ENCODE data around the gene PCDH9.

Gene PCDH9

GRCh38 chr13:67083519-67083918 lies 146.6 kb downstream of the PCDH9 start:
- Histone ChIP-seq H3K79me2 (ENCODE audit: control insufficient read depth, insufficient read depth, low read length) (no peaks in the 10 kb centered on the region), H3K27ac (ENCODE audit: low read depth, low read length) (no peak overlapping the region), H3K56ac (ENCODE audit: low read length) (no peak overlapping the region), H4K8ac (ENCODE audit: low read depth, low read length) (no peak overlapping the region), H2AK5ac (ENCODE audit: low read length) (no peak overlapping the region), H3K4me3 (ENCODE audit: low read length) (no peak overlapping the region), H3K9ac (ENCODE audit: low read length) (no peak overlapping the region), H3K18ac (ENCODE audit: low read length) (no peak overlapping the region), H3K4ac (ENCODE audit: low read depth, low read length) (no peak overlapping the region), H3K36me3 (ENCODE audit: control insufficient read depth, insufficient read depth, low read length) (no peaks in the 10 kb centered on the region), H3K23ac (ENCODE audit: low read length) (no peak overlapping the region), H3K4me2 (ENCODE audit: low read length) (no peak overlapping the region), H2BK120ac (ENCODE audit: low read depth, low read length) (no peak overlapping the region), H3K4me1 (ENCODE audit: control insufficient read depth, low read depth, low read length) (peaks cover 3% of the 10 kb centered on the region), H3K27me3 (ENCODE audit: insufficient read depth, low read length, poor library complexity) (no peaks in the 10 kb centered on the region), H2BK15ac (replicated peaks; ENCODE audit: low read depth) (no peak overlapping the region), H3K79me1 (ENCODE audit: low read length) (no peaks in the 10 kb centered on the region), H4K5ac (ENCODE audit: low read length) (no peak overlapping the region), H2BK5ac (ENCODE audit: low read length) (no peak overlapping the region)
- WGBS (ENCODE audit: extremely low coverage, insufficient coverage, low lambda C conversion rate) = no CpG with 5 or more reads among the region's 2 CpGs
- no peak for DNase-seq

GRCh38 chr13:67080351-67080750 lies 149.8 kb downstream of the PCDH9 start:
- Histone ChIP-seq H2BK15ac (replicated peaks; ENCODE audit: low read depth) (no peak overlapping the region), H3K23ac (ENCODE audit: low read length) (no peak overlapping the region), H3K4ac (ENCODE audit: low read depth, low read length) (no peak overlapping the region), H3K36me3 (ENCODE audit: control insufficient read depth, insufficient read depth, low read length) (no peaks in the 10 kb centered on the region), H3K18ac (ENCODE audit: low read length) (no peak overlapping the region), H4K8ac (ENCODE audit: low read depth, low read length) (no peak overlapping the region), H3K27ac (ENCODE audit: low read depth, low read length) (no peak overlapping the region), H2BK120ac (ENCODE audit: low read depth, low read length) (no peak overlapping the region), H2BK5ac (ENCODE audit: low read length) (no peak overlapping the region), H3K9ac (ENCODE audit: low read length) (no peak overlapping the region), H3K4me1 (ENCODE audit: control insufficient read depth, low read depth, low read length) (no peaks in the 10 kb centered on the region), H3K79me2 (ENCODE audit: control insufficient read depth, insufficient read depth, low read length) (no peaks in the 10 kb centered on the region), H3K4me3 (ENCODE audit: low read length) (no peak overlapping the region), H4K5ac (ENCODE audit: low read length) (no peak overlapping the region), H3K4me2 (ENCODE audit: low read length) (no peak overlapping the region), H3K56ac (ENCODE audit: low read length) (no peak overlapping the region), H3K79me1 (ENCODE audit: low read length) (no peaks in the 10 kb centered on the region), H3K27me3 (ENCODE audit: insufficient read depth, low read length, poor library complexity) (no peaks in the 10 kb centered on the region), H2AK5ac (ENCODE audit: low read length) (no peak overlapping the region)
- DNase-seq = no peak
- no CpG with 5 or more reads among the region's 2 CpGs for WGBS (ENCODE audit: extremely low coverage, insufficient coverage, low lambda C conversion rate)

DNA sequence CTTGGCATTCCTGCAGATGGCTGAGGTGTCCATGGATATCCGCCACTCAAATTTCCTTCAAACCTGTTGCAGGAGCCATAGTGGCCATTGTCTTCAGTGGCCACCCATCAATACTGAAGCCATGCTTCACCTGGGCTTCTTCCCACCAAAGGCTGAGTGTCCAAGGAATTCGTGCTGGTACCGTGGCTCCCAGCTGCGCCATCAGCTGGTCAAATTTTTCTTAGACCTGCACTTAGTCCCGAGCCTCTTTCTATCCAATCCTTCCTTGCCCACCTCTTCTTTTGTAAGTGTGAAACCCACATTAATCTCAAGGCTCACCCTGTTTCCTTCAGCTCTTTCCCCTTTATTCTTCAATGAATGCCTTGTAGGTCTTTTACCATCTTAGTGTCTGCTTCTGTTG lies 152.1 kb downstream of the PCDH9 start:
- H3K4me3 ChIP-seq (ENCODE audit: low read length) = no peak overlapping the region
- WGBS (ENCODE audit: extremely low coverage, insufficient coverage, low lambda C conversion rate) = no CpG with 5 or more reads among the region's 5 CpGs
- no peaks in the 10 kb centered on the region for H3K79me2 ChIP-seq (ENCODE audit: control insufficient read depth, insufficient read depth, low read length)
- no peak overlapping the region for H3K23ac ChIP-seq (ENCODE audit: low read length)
- H3K27me3 ChIP-seq (ENCODE audit: insufficient read depth, low read length, poor library complexity) = no peaks in the 10 kb centered on the region
- DNase-seq = no peak
- no peak overlapping the region for H4K5ac ChIP-seq (ENCODE audit: low read length)
- no peak overlapping the region for H3K27ac ChIP-seq (ENCODE audit: low read depth, low read length)
- H3K18ac ChIP-seq (ENCODE audit: low read length) = no peak overlapping the region
- no peak overlapping the region for H2BK120ac ChIP-seq (ENCODE audit: low read depth, low read length)
- no peak overlapping the region for H3K4ac ChIP-seq (ENCODE audit: low read depth, low read length)
- H3K79me1 ChIP-seq (ENCODE audit: low read length) = no peaks in the 10 kb centered on the region
- no peak overlapping the region for H4K8ac ChIP-seq (ENCODE audit: low read depth, low read length)
- no peak overlapping the region for H2AK5ac ChIP-seq (ENCODE audit: low read length)
- H3K9ac ChIP-seq (ENCODE audit: low read length) = no peak overlapping the region
- no peak overlapping the region for H2BK15ac ChIP-seq (replicated peaks; ENCODE audit: low read depth)
- H3K4me1 ChIP-seq (ENCODE audit: control insufficient read depth, low read depth, low read length) = no peaks in the 10 kb centered on the region
- no peaks in the 10 kb centered on the region for H3K36me3 ChIP-seq (ENCODE audit: control insufficient read depth, insufficient read depth, low read length)
- no peak overlapping the region for H3K4me2 ChIP-seq (ENCODE audit: low read length)
- H3K56ac ChIP-seq (ENCODE audit: low read length) = no peak overlapping the region
- no peak overlapping the region for H2BK5ac ChIP-seq (ENCODE audit: low read length)

DNA sequence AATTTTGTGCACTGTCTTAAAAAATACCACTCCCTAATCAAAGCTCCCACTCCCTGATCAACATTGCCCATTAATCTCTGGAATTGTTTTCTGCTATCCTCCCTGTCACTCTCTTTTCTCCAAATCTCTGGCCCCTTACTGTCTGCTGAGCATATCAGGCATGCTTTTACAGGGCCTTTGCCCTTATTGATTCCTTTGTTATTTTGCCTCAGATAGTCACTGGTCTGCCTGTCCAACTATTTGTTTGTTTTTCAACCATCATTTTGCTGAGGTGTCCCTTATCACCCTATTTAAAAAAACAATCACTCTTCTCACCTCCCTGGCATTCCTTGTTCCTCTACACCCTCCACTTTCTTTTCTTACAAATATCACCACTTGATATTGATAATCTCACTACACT lies 153.0 kb downstream of the PCDH9 start:
- no peak overlapping the region for H3K23ac ChIP-seq (ENCODE audit: low read length)
- H4K5ac ChIP-seq (ENCODE audit: low read length) = no peak overlapping the region
- no peaks in the 10 kb centered on the region for H3K27me3 ChIP-seq (ENCODE audit: insufficient read depth, low read length, poor library complexity)
- no peak overlapping the region for H4K8ac ChIP-seq (ENCODE audit: low read depth, low read length)
- no peak overlapping the region for H2BK15ac ChIP-seq (replicated peaks; ENCODE audit: low read depth)
- no peak overlapping the region for H3K4me3 ChIP-seq (ENCODE audit: low read length)
- H3K79me1 ChIP-seq (ENCODE audit: low read length) = no peaks in the 10 kb centered on the region
- no peak overlapping the region for H3K18ac ChIP-seq (ENCODE audit: low read length)
- no peak overlapping the region for H2AK5ac ChIP-seq (ENCODE audit: low read length)
- H3K27ac ChIP-seq (ENCODE audit: low read depth, low read length) = no peak overlapping the region
- H2BK120ac ChIP-seq (ENCODE audit: low read depth, low read length) = no peak overlapping the region
- H3K79me2 ChIP-seq (ENCODE audit: control insufficient read depth, insufficient read depth, low read length) = no peaks in the 10 kb centered on the region
- no peak overlapping the region for H2BK5ac ChIP-seq (ENCODE audit: low read length)
- no peak overlapping the region for H3K4ac ChIP-seq (ENCODE audit: low read depth, low read length)
- H3K36me3 ChIP-seq (ENCODE audit: control insufficient read depth, insufficient read depth, low read length) = no peaks in the 10 kb centered on the region
- no peaks in the 10 kb centered on the region for H3K4me1 ChIP-seq (ENCODE audit: control insufficient read depth, low read depth, low read length)
- H3K56ac ChIP-seq (ENCODE audit: low read length) = no peak overlapping the region
- no peak for DNase-seq
- H3K4me2 ChIP-seq (ENCODE audit: low read length) = no peak overlapping the region
- H3K9ac ChIP-seq (ENCODE audit: low read length) = no peak overlapping the region

DNA sequence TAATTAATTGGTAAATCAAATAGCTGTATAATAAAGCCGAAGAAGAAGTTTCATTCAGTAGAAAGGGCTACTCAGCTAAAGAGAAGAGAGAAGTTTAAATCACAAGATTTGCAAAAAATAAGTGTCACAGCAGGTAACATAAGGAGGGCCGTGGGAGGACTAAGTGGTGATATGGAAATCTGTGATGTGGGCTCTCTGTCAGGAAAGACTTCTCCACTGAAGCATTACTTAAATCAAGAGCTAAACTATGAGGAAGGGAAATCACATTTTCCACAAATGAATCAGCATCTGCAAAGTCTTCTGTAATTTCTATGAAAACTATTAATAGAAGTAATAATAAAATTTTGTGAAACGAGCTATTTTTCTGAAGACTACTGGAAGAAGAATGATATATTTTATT lies 153.8 kb downstream of the PCDH9 start:
- H2BK15ac ChIP-seq (replicated peaks; ENCODE audit: low read depth) = no peak overlapping the region
- H3K79me1 ChIP-seq (ENCODE audit: low read length) = no peaks in the 10 kb centered on the region
- no peaks in the 10 kb centered on the region for H3K4me1 ChIP-seq (ENCODE audit: control insufficient read depth, low read depth, low read length)
- no peak overlapping the region for H3K18ac ChIP-seq (ENCODE audit: low read length)
- H3K27me3 ChIP-seq (ENCODE audit: insufficient read depth, low read length, poor library complexity) = no peaks in the 10 kb centered on the region
- no peak overlapping the region for H3K56ac ChIP-seq (ENCODE audit: low read length)
- H4K8ac ChIP-seq (ENCODE audit: low read depth, low read length) = no peak overlapping the region
- H3K4ac ChIP-seq (ENCODE audit: low read depth, low read length) = no peak overlapping the region
- H3K9ac ChIP-seq (ENCODE audit: low read length) = no peak overlapping the region
- no peak overlapping the region for H2BK5ac ChIP-seq (ENCODE audit: low read length)
- H3K27ac ChIP-seq (ENCODE audit: low read depth, low read length) = no peak overlapping the region
- no peak overlapping the region for H3K23ac ChIP-seq (ENCODE audit: low read length)
- no peak overlapping the region for H2AK5ac ChIP-seq (ENCODE audit: low read length)
- H2BK120ac ChIP-seq (ENCODE audit: low read depth, low read length) = no peak overlapping the region
- no peak overlapping the region for H3K4me2 ChIP-seq (ENCODE audit: low read length)
- no peak for DNase-seq
- no peaks in the 10 kb centered on the region for H3K36me3 ChIP-seq (ENCODE audit: control insufficient read depth, insufficient read depth, low read length)
- no peak overlapping the region for H3K4me3 ChIP-seq (ENCODE audit: low read length)
- no CpG with 5 or more reads among the region's 3 CpGs for WGBS (ENCODE audit: extremely low coverage, insufficient coverage, low lambda C conversion rate)
- no peak overlapping the region for H4K5ac ChIP-seq (ENCODE audit: low read length)
- no peaks in the 10 kb centered on the region for H3K79me2 ChIP-seq (ENCODE audit: control insufficient read depth, insufficient read depth, low read length)

DNA sequence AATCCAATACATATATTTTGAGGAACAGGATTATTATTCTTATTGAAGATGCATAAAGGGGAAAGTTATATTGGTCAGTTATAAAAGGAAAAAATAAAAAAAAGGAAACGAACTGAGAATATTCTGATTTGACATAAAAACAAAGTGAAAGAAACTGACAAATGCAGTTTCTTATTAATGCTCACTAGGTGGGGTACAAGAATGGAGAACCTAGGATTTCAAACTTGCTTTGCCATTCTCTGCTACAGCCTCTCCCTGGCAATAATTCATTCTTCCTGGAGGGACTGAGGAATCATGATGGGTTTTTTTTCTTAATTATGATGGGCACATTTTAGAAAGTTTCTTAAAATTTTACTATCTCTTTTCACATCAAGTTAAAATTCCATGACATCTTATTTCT lies 154.9 kb downstream of the PCDH9 start:
- no CpG with 5 or more reads among the region's 1 CpG for WGBS (ENCODE audit: extremely low coverage, insufficient coverage, low lambda C conversion rate)
- H2BK15ac ChIP-seq (replicated peaks; ENCODE audit: low read depth) = no peak overlapping the region
- H4K8ac ChIP-seq (ENCODE audit: low read depth, low read length) = no peak overlapping the region
- no peak overlapping the region for H2BK5ac ChIP-seq (ENCODE audit: low read length)
- no peak overlapping the region for H2BK120ac ChIP-seq (ENCODE audit: low read depth, low read length)
- no peak overlapping the region for H3K56ac ChIP-seq (ENCODE audit: low read length)
- no peak overlapping the region for H2AK5ac ChIP-seq (ENCODE audit: low read length)
- no peaks in the 10 kb centered on the region for H3K4me1 ChIP-seq (ENCODE audit: control insufficient read depth, low read depth, low read length)
- no peak overlapping the region for H3K9ac ChIP-seq (ENCODE audit: low read length)
- H3K79me1 ChIP-seq (ENCODE audit: low read length) = no peaks in the 10 kb centered on the region
- H3K4me2 ChIP-seq (ENCODE audit: low read length) = no peak overlapping the region
- no peak overlapping the region for H4K5ac ChIP-seq (ENCODE audit: low read length)
- H3K4ac ChIP-seq (ENCODE audit: low read depth, low read length) = no peak overlapping the region
- H3K23ac ChIP-seq (ENCODE audit: low read length) = no peak overlapping the region
- no peak overlapping the region for H3K18ac ChIP-seq (ENCODE audit: low read length)
- no peaks in the 10 kb centered on the region for H3K36me3 ChIP-seq (ENCODE audit: control insufficient read depth, insufficient read depth, low read length)
- H3K27me3 ChIP-seq (ENCODE audit: insufficient read depth, low read length, poor library complexity) = no peaks in the 10 kb centered on the region
- H3K27ac ChIP-seq (ENCODE audit: low read depth, low read length) = no peak overlapping the region
- no peak for DNase-seq
- H3K4me3 ChIP-seq (ENCODE audit: low read length) = no peak overlapping the region
- H3K79me2 ChIP-seq (ENCODE audit: control insufficient read depth, insufficient read depth, low read length) = no peaks in the 10 kb centered on the region
